HG03558 (cell line): ENCODE results near the gene TTC7B.
"Not testable (repeated sequence)": the region's sequence is repeated elsewhere in the genome, so short reads cannot be mapped to it uniquely, and the experiment has no call there.

ENCODE experiments used
- ATAC-seq: cut with Tn5 transposase; IDR thresholded peaks from one replicate; pipeline ENCODE4 v1.9.1; 2021; ENCODE audit warnings: moderate number of reproducible peaks; ENCODE audit not compliant: unreplicated experiment; ENCODE audit errors: extremely low read depth

The TTC7B gene

DNA sequence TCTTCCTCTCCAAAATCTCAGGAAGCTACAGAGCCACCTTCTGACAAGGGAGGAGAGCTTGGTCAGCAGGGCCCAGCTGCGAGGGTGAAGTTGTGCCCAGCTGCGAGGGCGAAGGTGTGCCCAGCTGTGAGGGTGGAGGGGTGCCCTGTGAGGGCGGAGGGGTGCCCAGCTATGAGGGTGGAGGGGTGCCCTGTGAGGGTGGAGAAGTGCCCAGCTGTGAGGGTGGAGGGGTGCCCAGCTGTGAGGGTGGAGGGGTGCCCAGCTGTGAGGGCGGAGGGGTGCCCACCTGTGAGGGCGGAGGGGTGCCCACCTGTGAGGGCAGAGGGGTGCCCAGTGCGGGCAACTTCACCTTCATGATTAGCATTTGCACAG lies 20.4 kb upstream of the TTC7B start:
- no peak for ATAC-seq

DNA sequence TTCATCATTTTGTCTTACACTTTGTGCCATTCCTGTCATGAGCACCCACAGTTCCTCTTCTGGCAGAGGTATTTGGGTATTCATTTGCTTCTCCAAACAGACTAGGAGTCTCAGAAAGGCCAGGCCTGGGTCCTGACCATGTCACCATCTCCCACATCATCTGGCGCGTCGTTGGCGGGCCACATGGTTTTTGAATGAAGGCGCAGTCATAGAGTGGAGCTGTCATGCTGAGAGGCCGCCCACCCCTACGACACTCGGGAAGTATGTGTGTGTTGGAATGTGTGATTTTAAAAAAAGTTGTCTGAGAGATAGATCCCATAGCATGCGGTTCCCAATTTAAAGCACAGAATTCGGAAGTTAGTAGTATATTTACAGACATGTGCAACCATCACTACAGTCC lies 15.6 kb upstream of the TTC7B start:
- no peak for ATAC-seq

DNA sequence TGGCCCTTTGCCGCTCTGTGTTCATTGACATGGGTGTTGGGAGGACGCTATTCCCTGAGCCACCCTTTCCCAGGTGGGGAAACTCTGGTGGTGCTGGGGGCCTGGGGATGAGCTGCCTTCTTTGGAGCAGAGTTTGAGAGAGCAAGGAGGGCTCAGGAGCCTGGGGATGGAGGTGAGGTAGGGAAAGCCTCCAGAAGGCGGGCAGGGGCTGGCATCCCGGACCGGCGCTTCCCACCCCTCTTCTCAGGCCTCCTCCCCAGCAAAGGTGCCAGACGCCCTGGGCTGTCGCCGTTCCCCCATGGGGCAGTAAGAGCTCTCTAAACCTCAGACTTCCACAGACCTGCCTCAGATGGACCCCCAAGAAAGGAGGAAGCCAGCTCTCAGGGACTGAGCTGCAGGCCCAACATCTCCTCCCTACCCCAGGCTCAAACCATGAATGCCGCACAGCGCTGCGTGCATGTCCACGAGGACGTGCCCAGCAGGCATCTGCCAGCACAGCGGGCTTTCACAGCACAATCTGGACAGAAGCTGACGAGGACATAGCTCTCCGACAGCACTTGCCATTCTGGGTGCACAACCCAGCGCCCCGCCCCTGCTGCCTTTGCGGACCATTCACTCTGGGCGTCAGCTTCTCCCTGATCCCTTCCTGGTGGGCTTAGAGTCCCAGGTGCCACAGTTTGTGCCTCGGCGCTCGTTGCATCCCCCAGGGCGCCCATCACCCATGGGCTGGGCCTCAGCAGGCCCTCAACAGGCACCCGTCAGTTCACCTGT lies 14.9 kb upstream of the TTC7B start:
- ATAC-seq = no peak

DNA sequence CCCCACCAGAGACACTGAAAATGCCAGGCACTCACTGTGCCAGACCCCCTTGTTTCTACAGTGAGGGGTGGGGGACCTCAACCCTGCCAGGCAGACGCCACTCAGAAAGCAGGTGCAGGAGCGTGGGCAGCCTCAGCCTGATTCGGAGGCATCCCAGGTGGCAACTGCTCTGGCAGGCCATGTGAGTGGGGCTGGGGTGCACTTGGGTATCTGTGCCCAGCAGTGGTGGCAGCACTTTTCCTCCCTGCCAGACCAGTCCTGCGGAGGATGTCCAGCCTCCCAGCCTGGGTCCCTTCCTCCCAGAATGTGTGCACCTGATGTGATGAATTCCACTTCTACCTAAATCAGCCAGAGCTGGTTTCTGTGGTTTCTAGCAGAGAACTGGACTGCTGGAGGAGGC lies 13.4 kb upstream of the TTC7B start:
- no peak for ATAC-seq

DNA sequence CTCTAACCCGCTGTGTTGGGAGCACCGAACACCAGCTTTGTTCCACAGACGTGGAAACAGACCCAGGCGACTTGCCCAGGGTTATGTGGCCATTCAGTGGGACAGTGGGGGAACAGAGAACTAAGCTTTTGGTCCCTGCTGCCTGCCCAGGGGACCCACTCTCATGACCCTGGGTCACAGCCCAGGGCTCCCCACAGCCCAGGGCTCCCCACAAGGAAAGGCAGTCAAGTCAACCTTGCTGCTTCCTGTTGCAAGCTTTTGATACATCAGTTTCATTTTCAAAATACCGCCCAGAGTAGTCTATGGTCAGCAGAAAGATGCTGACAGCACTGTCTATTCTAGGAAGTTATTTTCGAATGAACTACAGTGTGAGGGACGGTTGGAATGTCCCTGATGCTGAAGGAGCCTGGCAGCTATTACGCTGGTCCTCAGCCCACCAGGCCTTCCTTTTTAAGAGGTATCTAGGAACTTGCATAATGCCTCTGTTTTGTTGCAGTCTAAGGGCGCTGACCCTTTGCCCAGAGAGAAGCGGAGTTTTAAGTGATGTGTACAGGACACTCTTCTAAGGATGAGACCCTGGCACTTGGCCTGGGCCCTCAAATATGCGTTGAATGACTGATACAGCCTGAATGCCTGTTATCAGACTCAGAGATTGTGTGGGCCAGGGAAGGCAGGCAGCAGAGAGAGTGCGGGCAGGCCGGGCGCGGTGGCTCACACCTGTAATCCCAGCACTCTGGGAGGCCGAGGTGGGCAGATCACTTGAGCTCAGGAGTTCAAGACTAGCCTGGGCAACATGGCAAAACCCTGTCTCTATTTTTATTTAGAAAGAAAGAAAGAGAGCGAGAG lies 12.6 kb upstream of the TTC7B start:
- no peak for ATAC-seq

DNA sequence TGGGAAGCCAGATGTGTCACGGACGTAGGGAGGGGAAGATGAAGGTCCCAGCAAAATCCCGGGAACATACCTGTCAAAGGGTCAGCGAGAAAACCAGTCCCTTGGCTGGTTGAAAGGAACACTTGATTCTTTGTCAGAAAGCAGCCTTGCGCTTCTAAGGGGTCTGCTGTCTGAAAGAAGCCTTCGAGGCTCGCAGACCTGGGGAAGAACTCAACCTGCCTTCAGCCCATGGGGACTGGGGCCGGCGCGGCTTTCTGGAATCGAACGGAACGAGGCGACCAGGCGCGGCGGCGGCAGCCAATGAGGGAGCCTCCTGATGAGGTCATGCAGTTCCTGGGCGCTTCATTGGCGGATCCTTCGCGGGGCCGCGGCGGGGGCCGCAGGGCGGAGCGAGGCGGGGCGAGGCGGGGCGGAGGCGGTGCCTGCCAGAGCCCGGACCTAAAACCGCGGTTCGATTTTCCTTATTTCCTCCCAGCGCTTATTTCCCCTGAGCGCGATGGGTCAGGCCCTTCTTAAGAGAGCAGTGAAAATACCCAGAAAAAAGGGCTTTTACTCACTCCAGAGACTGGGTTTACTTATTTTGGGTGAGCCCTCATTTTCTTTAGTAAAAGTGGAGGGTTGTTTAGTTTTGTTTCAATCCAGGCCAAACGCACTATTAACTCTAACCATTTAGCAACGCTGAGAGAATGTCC lies 11.8 kb upstream of the TTC7B start:
- peak; percentile 98 for ATAC-seq

DNA sequence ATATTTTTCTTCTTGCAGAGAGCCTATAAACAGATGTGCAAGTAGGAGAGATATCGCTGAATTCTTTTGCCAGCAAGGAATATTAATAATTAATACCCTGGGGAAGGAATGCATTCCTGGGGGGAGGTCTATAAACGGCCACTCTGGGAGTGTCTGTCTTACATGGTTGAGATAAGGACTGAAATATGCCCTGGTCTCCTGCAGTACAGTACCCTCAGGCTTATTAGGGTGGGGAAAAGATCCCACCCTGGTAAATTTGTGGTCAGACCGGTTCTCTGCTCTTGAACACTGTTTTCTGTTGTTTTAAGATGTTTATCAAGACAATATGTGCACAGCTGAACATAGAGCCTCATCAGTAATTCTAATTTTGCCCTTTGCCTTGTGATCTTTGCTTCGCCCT lies 7.3 kb upstream of the TTC7B start:
- ATAC-seq = not testable (repeated sequence)

DNA sequence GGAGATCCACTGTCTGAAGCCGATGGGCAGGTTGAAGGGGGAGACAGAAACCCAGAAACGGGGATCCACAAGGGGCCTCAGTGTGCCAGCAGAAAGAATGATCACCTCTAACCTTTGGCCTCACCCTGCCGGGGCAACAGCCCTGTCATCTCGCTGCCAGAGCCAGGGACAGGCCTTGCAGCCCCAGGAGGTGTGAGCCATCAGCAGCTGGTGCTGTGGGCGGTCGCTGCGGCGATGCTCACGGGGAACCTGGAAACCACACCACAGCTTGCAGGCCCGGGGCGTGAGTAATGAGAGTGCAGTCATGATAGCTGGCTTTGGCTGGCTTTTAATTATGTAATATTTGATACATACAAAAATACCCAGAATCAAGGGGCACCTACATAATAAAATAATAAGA lies 4.7 kb upstream of the TTC7B start:
- ATAC-seq = peak; percentile 62

DNA sequence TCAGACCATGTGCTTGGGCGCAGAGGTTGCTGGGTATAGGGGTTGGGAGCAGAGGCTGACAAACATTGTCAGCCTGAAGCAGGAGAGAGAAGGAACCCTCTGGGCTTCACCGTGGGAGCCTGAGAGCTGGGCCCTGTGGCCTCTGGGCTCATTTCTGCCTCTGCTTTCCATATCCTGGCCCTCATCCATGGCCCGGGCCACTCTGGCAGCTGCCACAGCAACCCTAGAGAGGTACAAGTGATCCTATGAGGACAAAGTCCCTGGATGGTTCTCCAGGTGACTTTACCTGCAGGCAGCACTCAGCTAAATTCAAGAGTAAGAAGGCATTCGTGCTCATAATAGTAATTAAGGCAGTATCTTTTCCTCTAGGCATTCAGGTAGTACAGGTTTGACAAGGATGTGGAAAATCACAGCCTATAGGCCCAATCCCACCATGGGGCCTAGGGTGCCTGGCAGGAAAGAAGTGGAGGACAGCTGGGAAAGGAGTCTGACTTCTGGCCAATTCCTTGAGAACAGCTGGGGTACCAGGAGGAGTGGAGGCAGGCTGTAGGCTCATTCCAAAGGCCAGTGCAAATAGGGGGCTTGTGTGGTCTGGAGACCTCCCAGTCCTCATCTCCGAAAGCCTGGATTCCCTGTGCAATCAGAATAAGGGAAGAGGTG lies 3.6 kb upstream of the TTC7B start:
- ATAC-seq = no peak

DNA sequence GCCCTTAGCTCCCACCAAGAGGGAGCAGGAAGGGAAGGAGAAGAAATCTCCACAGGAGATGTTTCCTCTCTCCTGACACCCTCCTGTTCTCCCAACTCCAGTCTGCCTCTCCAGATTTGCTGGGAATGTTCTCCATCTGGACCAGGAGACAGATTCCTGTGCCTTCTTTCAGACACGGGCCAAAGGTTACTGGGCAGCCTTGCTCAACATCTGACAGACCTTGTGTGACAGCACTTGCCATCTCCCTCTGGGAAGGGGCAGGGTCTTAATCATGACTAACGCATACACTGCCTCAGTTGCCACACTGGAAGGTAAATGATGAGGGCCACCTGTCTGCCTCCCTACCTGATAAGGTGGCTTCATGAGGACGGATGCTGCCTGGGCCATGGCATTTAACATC lies 2.5 kb upstream of the TTC7B start:
- ATAC-seq = no peak

DNA sequence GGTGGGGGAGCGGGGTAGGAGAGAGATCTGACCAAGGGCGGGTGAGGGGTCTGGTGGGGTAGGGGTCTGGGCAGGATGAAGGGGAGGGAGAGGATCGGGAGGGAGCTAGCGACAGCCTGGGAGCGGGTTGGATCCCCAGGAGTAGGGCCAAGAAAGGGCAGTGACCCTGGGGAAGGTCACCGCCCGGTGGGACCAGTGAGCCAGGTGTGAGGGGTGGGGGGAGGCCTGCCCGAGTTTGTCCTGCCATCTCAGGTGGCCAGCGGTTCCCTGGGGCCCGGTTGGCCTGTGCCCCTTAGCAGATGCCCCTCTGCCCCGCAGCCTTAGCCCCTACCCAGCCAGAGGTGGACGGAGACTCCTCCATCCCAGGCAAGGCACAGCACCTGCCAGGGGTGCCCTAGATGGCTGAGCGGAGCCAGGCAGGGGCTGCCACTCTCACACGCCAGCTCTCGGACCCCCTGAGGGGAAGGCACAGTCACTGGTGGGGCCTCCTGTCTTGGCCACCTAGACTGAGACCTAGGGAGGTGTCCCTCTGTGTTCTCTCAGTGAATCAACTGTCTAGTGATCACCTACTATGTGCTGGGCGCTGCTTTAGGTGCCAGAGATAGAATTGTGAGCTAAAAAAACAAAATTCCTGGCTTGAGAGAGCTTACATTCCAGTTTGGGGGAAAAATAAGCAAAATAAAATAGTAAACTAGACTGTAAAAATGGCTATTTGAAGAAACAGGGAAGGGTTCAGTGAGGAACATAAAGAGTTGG lies 629 bp upstream of the TTC7B start:
- ATAC-seq = no peak

DNA sequence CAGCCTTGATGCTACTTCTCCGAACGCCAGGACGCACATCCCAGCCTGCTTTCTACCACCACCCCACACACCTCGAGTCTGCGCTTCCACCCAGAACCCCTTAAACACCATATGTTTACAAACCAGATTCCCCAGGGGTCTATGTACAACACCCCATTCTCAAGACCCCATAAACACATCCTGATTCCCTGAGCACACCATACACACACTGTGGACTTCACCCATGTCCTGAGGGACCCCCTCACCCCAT lies 733 bp downstream of the TTC7B start:
- no peak for ATAC-seq

DNA sequence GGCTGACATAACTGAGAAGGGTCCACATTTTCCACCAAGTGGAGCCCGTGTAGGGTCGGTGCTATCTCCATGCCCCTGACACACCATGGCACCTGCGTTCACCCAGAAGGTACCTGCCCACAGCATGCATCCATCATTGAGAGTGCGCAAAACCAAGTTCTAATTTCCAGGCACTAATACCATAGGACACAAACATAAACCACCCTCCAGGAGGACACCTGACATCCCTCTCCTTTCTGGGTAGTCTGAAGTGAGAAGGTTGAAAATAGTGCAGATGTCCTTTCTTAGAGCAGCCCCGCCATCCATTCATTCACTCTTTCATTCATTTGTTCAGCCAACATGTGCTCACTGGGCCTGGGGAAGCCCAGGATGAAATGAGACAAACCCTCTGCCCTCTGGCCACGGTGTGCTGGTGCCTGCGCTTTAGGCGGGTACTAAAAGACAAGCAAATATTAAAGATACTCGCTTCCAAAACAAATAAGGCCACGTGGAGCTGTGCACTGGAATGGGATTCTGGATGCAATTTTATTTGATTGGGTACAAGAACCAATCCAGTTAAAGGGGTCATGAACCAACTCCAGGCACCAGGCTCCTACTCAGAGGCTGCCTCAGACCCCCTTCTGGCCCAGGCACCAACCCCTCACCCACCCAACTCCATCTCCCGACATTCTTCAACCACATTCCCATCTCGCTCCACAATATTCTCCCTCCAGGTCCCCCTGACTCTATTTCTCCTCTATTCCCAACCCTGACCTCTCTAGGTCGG lies 1.2 kb downstream of the TTC7B start:
- no peak for ATAC-seq

DNA sequence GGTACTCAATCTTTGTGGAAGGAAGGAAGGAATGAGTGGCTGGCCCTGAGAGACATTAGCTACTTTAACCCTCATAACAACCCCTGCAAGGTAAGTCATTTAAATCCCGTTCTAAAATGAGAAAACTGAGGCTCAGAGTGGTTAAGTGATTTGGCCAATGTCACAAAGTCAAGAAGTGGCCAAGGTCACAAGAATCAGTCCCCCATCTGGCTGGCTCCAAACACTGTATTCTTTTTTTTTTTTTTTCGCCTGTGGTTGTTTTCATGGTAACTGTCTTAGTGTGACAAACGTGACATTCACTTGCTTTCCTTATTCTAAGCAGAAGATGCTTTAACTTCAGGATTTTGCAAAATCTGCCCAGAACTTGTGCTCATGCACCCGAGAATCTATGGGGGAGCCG lies 2.8 kb downstream of the TTC7B start:
- ATAC-seq = no peak

DNA sequence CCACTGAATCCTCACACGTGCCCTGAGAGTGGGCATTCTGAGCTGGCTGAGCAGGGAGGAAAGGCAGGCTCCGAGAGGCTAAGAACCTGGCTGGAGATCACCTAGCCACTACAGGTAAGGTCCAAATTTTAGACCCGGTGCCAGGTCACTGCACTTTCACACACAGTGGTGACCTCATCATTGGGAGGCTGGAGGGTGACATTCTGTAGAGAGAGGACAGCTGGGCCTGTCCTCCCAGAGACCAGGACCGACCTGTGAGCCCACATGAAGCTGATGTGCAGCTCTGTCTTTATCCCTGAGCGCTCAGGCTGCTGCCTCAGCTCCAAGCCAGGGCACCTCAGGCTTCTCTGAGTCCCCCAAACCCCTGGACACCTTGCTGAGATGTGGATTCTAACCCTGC lies 4.1 kb downstream of the TTC7B start:
- ATAC-seq = no peak

DNA sequence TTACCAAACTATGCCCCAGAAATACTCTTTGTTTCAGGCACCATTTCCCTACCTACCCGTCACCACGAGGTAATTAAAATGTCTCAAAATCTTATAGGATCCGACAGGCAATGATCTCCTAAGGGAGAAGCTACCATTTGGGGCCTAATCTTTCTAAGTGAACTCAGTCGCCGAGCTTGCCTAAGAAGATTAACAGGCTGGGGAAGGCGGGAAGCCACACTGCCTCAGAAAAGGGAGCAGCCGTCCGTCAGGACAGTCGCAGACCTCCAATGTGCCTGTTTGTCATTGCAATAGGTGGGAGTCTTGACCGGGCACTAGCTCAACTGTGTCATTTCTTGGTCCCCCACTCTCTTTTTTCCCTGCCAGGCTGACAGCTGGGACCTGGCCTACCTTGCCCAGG lies 4.6 kb downstream of the TTC7B start:
- no peak for ATAC-seq

DNA sequence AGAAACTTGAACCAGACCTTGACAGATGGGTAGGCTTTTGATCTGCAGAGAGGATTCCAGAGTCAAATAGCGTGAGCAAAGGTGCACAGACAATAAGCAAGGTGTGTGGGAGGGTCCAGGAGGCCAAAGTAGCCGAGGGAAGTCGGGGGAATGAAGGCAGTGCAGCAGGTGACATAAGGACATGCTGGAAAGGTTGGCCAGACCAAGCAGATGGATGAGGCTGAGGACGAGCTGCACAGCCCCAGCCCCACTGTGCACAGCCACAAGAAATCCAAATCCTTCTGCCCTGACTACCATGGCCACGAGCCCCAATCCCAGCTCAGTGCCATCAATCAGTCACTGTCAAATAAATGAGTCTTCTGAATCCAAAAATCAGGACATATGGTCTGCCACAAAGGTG lies 5.4 kb downstream of the TTC7B start:
- ATAC-seq = no peak

DNA sequence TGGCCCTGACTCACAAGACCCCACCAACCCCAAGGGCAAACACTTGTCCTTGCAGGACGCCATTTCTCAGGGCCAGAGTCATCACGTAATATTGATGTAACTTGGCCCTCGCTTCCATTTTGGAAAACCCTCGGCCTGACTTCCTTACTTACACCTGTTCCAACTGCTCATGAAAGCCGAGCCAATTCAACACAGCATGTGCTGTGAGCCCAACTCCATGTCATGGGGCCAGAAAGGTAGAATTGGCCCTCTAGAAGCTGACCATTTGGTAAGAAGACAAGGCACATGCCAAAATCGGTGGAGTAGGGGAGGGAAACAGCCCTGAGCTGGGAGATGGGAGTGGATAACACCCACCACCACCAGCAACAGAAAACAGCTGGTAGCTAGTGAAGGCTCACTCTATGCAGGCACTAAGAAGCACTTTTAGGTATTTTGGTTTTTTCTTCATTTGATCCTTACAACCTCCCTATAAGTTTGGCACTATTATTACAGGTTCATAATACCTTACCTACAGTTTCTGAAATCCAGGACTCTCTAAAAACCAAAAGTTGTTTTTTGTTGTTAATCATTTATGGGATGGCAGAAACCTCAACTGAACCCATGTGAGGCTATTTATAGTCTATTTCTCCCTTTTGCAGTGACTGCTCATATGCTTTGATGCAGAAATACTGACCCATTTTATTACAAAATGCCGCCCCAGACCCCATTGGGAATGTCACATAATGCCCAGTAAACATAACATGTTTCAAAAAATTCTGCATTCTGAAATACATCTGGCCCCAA lies 6.5 kb downstream of the TTC7B start:
- ATAC-seq = no peak
